ENCODE measurements around the gene CADPS2.

The CADPS2 gene

GRCh38 chr7:122429926-122430325 is 456.3 kb downstream of the CADPS2 start:
- DNase-seq = no peak

GRCh38 chr7:122425731-122426130 is 460.5 kb downstream of the CADPS2 start:
- no peak for DNase-seq

DNA sequence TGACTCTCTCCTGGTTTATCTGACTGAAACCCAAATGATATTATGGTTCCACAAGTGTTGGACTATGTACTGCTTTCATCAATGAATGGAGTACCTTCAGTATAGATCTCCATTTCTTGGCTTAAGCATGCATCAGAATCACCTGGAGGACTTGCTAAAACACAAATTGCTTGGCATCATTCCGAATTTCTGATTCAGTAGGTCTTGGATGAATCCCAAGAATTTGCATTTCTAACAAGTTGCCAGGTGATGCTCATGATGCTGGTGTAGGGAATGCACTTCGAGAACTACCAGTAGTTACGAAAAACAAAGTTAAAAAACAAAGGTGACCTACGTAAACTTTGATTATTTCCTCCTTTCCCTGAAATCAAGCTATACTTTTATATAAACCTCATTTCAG is 462.7 kb downstream of the CADPS2 start:
- no peak for DNase-seq

GRCh38 chr7:122416336-122416735 is 469.9 kb downstream of the CADPS2 start:
- DNase-seq = no peak

GRCh38 chr7:122415510-122415909 is 470.8 kb downstream of the CADPS2 start:
- DNase-seq = no peak

GRCh38 chr7:122413339-122413738 is 472.9 kb downstream of the CADPS2 start:
- no peak for DNase-seq

- no peak for DNase-seq
Observed at GRCh38 chr7:122412883-122413282, 473.4 kb downstream of the CADPS2 start.

DNA sequence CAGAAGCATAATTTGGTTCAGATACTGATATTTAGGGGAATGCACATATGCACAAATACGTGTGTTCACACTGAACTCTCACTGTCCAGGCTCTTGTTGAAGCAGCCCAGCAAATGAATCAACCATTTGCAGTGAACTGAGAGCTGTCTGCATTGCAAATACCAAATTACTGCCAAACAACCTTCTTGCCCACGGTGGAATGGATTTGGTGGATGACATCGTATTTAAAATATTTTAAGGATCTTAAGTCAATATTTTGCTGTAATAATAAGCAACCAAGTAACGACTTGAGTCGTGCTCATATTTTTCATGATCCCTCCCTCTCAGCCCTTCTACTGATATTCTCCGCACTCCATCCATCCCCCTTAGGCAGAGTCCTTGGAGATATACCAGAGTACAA is 473.8 kb downstream of the CADPS2 start:
- no peak for DNase-seq

- no peak for DNase-seq
Observed at GRCh38 chr7:122407195-122407594, 479.1 kb downstream of the CADPS2 start.

DNA sequence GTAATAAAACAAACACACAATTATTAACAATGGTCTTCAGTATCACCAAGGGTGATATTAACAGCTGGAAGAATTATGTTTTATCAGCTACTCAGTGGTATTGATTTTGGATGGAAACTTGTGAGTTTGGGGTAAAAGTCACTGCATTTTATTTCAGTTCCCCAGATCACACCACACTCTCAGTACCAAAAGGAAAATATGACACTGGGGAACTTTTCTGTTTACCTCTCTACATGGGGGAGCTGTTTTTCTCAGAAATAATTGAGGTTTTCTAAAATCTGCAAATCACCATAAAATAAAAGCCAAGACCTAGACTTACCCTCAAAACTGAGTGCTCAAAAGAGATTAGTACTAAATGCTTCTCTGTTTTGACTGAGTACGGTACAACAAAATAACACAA is 483.1 kb downstream of the CADPS2 start:
- no peak for DNase-seq

GRCh38 chr7:122402235-122402634 is 484.0 kb downstream of the CADPS2 start:
- DNase-seq = no peak

- DNase-seq = no peak
Observed at GRCh38 chr7:122397381-122397780, 488.9 kb downstream of the CADPS2 start.

- no peak for DNase-seq
Observed at GRCh38 chr7:122394512-122394911, 491.7 kb downstream of the CADPS2 start.

DNA sequence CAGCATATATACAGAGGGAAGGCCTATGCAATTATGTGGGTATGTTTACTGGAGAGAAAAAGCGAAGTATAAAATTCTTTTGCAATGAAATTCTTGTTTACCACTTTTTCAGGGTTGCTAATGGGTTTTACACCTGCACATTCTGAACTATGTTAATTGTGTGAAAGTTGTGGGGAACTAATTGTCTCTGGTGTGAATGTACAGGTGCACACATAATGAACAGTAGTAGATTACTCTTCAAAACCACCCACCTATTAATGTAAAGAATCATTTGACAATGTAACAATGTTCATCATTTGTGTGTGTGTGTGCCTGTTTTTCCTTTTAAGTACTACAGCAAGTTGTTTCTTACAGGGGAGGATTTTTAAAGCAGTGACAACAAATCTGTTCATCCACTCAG is 501.7 kb downstream of the CADPS2 start:
- no peak for DNase-seq

DNA sequence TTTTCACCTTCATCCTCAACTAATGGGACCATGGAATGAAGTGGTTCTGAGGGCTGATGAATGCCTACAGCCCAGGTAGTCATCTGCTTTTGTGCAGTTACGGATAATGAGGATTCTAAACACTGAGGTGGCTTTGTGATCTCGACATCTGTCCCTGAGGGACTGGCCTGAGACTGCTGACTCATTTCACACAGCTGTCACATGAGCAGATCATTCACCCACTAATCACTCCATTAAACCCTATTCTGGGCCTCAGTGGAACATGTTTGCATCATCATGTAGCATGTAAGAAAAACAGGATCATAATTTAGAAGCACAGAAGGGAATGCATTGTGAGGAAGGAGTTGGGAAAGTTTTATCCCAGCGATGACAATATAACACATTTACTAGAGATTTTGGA is 502.3 kb downstream of the CADPS2 start:
- no peak for DNase-seq

GRCh38 chr7:122380992-122381391 is 505.3 kb downstream of the CADPS2 start:
- DNase-seq = no peak

DNA sequence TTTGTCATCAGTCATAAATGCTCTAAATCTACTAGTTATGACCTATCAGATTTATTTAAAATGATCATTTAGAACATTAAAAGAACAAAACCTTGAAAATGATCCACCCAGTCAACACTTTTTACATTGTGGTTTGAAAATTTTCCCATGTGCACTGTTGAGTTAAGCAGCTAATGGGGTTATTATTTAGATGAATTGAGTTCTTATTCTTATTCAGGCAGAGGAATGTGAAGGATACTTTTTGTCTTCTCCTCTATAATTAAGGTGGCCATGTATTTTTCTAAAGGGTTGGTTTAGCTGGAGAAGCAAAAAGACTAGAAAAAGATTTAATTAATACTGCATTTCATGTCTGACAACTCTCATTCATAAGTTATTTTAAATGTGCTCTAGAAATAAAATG is 506.8 kb downstream of the CADPS2 start:
- DNase-seq = no peak

- no peak for DNase-seq
Observed at GRCh38 chr7:122369756-122370155, 516.5 kb downstream of the CADPS2 start.

- DNase-seq = no peak
Observed at GRCh38 chr7:122364761-122365280, 521.4 kb downstream of the CADPS2 start.

- DNase-seq = no peak
Observed at GRCh38 chr7:122363144-122363543, 523.1 kb downstream of the CADPS2 start.

- DNase-seq = no peak
Observed at GRCh38 chr7:122362473-122362872, 523.8 kb downstream of the CADPS2 start.

DNA sequence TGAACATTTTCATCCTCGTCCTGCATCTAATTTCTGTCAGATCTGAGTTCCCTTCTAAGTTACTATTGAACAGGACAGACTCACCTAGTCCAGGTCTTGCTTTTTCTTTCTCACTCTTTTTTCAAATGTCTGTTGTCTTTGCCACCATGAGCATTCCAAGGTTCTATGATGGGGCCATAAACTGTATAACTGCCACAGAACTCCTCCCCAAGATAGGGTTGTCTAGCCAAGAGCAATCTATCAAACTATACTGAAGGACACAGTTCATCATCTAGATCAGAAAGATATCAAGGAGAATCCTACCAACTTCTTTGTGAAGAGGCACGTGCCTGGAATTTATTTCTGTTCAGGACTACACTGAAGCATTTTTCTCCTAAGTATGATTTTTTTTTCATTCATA is 531.6 kb downstream of the CADPS2 start:
- DNase-seq = no peak

- no peak for DNase-seq
Observed at GRCh38 chr7:122352454-122352853, 533.8 kb downstream of the CADPS2 start.

GRCh38 chr7:122350701-122351100 is 535.6 kb downstream of the CADPS2 start:
- DNase-seq = no peak

DNA sequence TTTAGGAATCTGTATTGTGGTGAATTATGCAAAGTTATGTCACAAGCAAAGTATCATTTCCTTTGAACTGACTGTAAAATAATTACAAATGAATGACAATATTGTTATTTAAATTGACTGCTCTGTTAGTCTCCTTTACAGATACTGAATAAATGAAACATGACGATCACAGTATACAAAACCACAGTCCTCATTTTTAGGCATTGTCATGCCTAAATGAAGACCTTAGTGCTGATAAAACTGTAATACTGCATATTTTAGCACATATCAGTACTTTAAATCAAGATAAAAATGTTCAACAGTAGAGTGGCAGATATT is 542.0 kb downstream of the CADPS2 start:
- no peak for DNase-seq

Measured in femur (tissue), 1 donor.